ENCODE results near the gene TRAPPC3.

The TRAPPC3 gene

GRCh38 chr1:36178471-36179219 is 29.4 kb upstream of the TRAPPC3 start:
- Histone ChIP-seq H4K20me1 (ENCODE audit: insufficient read depth, low read length) (peaks cover 29% of the 10 kb centered on the region), H3K27me3 (ENCODE audit: insufficient read depth, low read length, poor library complexity) (no peaks in the 10 kb centered on the region), H2AFZ (ENCODE audit: low read depth, low read length) (no peak overlapping the region), H3K27ac (ENCODE audit: low read length) (no peak overlapping the region), H3K79me2 (ENCODE audit: insufficient read depth, low read length) (no peaks in the 10 kb centered on the region), H3K4me3 (ENCODE audit: low read depth in 1 of 2, low read length in 2 of 2) (no peak overlapping the region), H3K9ac (ENCODE audit: low read depth, low read length) (no peak overlapping the region), H3K4me2 (ENCODE audit: insufficient read depth, low read length) (no peak overlapping the region), H3K36me3 (ENCODE audit: insufficient read depth, low read length) (peaks cover 77% of the 10 kb centered on the region), H3K9me3 (ENCODE audit: insufficient read depth, low read length, severe bottlenecking) (no peaks in the 10 kb centered on the region), H3K4me1 (ENCODE audit: insufficient read depth, low read length) (no peaks in the 10 kb centered on the region)
- DNase-seq (no peak), ATAC-seq (ENCODE audit: insufficient read depth, low read depth) (no peak)
- no peak for TF ChIP-seq CTCF (IDR thresholded peaks at IDR 0.05; ENCODE audit: borderline replicate concordance, extremely low read depth, low read length, poor library complexity, severe bottlenecking)
- TF ChIP-seq EZH2 (IDR thresholded peaks at IDR 0.05; ENCODE audit: borderline replicate concordance, low read depth, low read length, severe bottlenecking), result no peak

GRCh38 chr1:36177589-36178431 is 28.5 kb upstream of the TRAPPC3 start:
- no peak overlapping the region for H3K9ac ChIP-seq (ENCODE audit: low read depth, low read length)
- H3K9me3 ChIP-seq (ENCODE audit: insufficient read depth, low read length, severe bottlenecking), result no peaks in the 10 kb centered on the region
- no peak overlapping the region for H2AFZ ChIP-seq (ENCODE audit: low read depth, low read length)
- H3K4me1 ChIP-seq (ENCODE audit: insufficient read depth, low read length), result no peaks in the 10 kb centered on the region
- DNase-seq, result no peak
- TF ChIP-seq EZH2 (IDR thresholded peaks at IDR 0.05; ENCODE audit: borderline replicate concordance, low read depth, low read length, severe bottlenecking) (no peak), CTCF (IDR thresholded peaks at IDR 0.05; ENCODE audit: borderline replicate concordance, extremely low read depth, low read length, poor library complexity, severe bottlenecking) (no peak)
- ATAC-seq (ENCODE audit: insufficient read depth, low read depth), result no peak
- no peak overlapping the region for H3K27ac ChIP-seq (ENCODE audit: low read length)
- peaks cover 30% of the 10 kb centered on the region for H4K20me1 ChIP-seq (ENCODE audit: insufficient read depth, low read length)
- no peaks in the 10 kb centered on the region for H3K27me3 ChIP-seq (ENCODE audit: insufficient read depth, low read length, poor library complexity)
- no peak overlapping the region for H3K4me2 ChIP-seq (ENCODE audit: insufficient read depth, low read length)
- H3K4me3 ChIP-seq (ENCODE audit: low read depth in 1 of 2, low read length in 2 of 2), result no peak overlapping the region
- no peaks in the 10 kb centered on the region for H3K79me2 ChIP-seq (ENCODE audit: insufficient read depth, low read length)
- H3K36me3 ChIP-seq (ENCODE audit: insufficient read depth, low read length), result peaks cover 86% of the 10 kb centered on the region

- Histone ChIP-seq H3K4me3 (ENCODE audit: low read depth in 1 of 2, low read length in 2 of 2) (no peak overlapping the region), H3K27ac (ENCODE audit: low read length) (no peak overlapping the region), H3K79me2 (ENCODE audit: insufficient read depth, low read length) (no peaks in the 10 kb centered on the region), H3K4me2 (ENCODE audit: insufficient read depth, low read length) (no peak overlapping the region), H3K27me3 (ENCODE audit: insufficient read depth, low read length, poor library complexity) (no peaks in the 10 kb centered on the region), H4K20me1 (ENCODE audit: insufficient read depth, low read length) (peaks cover 36% of the 10 kb centered on the region), H2AFZ (ENCODE audit: low read depth, low read length) (no peak overlapping the region), H3K36me3 (ENCODE audit: insufficient read depth, low read length) (peaks cover 94% of the 10 kb centered on the region), H3K9me3 (ENCODE audit: insufficient read depth, low read length, severe bottlenecking) (no peaks in the 10 kb centered on the region), H3K9ac (ENCODE audit: low read depth, low read length) (no peak overlapping the region), H3K4me1 (ENCODE audit: insufficient read depth, low read length) (no peaks in the 10 kb centered on the region)
- no peak for ATAC-seq (ENCODE audit: insufficient read depth, low read depth)
- TF ChIP-seq EZH2 (IDR thresholded peaks at IDR 0.05; ENCODE audit: borderline replicate concordance, low read depth, low read length, severe bottlenecking) (no peak), CTCF (IDR thresholded peaks at IDR 0.05; ENCODE audit: borderline replicate concordance, extremely low read depth, low read length, poor library complexity, severe bottlenecking) (no peak)
- DNase-seq, result no peak
These were observed 27.0 kb upstream of the TRAPPC3 start for GRCh38 chr1:36176106-36176949.
